SU-DHL-6 (cell line): ENCODE data around the gene AQP5.

Experiments
- H2AFZ ChIP-seq: fragments of 200-600 bp; sonication (generic); 2 replicates; pipeline ENCODE4 v1.6.1; 2014; ENCODE audit warnings: low read depth, mild to moderate bottlenecking, moderate library complexity, mixed read lengths, antibody characterized with exemption, low read length; ENCODE audit not compliant: severe bottlenecking
- H3F3A ChIP-seq: fragments of 200-600 bp; shearing (Covaris generic); 2 replicates; pipeline ENCODE4 v1.6.0; 2016; ENCODE audit warnings: antibody characterized with exemption, mild to moderate bottlenecking; ENCODE audit not compliant: insufficient read depth
- H3K27ac ChIP-seq: fragments of 200-600 bp; sonication (generic); 2 replicates; pipeline ENCODE4 v1.5.1; 2016; ENCODE audit warnings: low read depth, mild to moderate bottlenecking, low read length, moderate library complexity, mixed read lengths
- H3K27me3 ChIP-seq: fragments of 200-600 bp; sonication (generic), shearing (Covaris generic); 2 replicates; pipeline ENCODE4 v1.6.0; 2014; ENCODE audit warnings: mild to moderate bottlenecking, low read length
- H3K36me3 ChIP-seq: fragments of 200-600 bp; sonication (generic); 2 replicates; pipeline ENCODE4 v1.6.1; 2014; ENCODE audit warnings: mild to moderate bottlenecking, low read length, mixed read lengths
- H3K4me2 ChIP-seq: fragments of 300-600, 200-600 bp; shearing (Covaris generic), sonication (generic); 2 replicates; pipeline ENCODE4 v1.6.0; 2014; ENCODE audit warnings: low read length, low read depth, mild to moderate bottlenecking; ENCODE audit not compliant: poor library complexity, severe bottlenecking
- H3K4me3 ChIP-seq: fragments of 200-600 bp; sonication (generic); 2 replicates; pipeline ENCODE4 v1.5.1; 2014; ENCODE audit warnings: antibody characterized with exemption, low read length, mild to moderate bottlenecking, mixed read lengths; ENCODE audit not compliant: insufficient read depth, poor library complexity, severe bottlenecking
- H3K79me2 ChIP-seq: fragments of 200-600 bp; sonication (generic); 2 replicates; pipeline ENCODE4 v1.6.1; 2014; ENCODE audit warnings: mild to moderate bottlenecking, low read length, moderate library complexity; ENCODE audit not compliant: insufficient read depth
- H3K9ac ChIP-seq: fragments of 200-600 bp; sonication (generic); 2 replicates; pipeline ENCODE4 v1.7.0; 2014; ENCODE audit warnings: mild to moderate bottlenecking, low read length
- H3K9me2 ChIP-seq: fragments of 200-600 bp; sonication (generic); replicated peaks from 2 replicates; pipeline ENCODE4 v1.6.1; 2014; ENCODE audit warnings: low read length; ENCODE audit not compliant: insufficient read depth
- H3K9me3 ChIP-seq: fragments of 200-600 bp; sonication (generic); 2 replicates; pipeline ENCODE4 v1.6.1; 2014; ENCODE audit warnings: low read length, mixed read lengths; ENCODE audit not compliant: insufficient read depth
- H4K20me1 ChIP-seq: fragments of 200-600 bp; sonication (generic); 2 replicates; pipeline ENCODE4 v1.6.1; 2014; ENCODE audit warnings: low read depth, mild to moderate bottlenecking, antibody characterized with exemption, low read length, moderate library complexity, mixed read lengths
- CTCF ChIP-seq: fragments of 200-600 bp; sonication (generic); IDR thresholded peaks from one replicate; pipeline ENCODE4 v1.5.1; 2017; ENCODE audit warnings: antibody characterized with exemption, mild to moderate bottlenecking, low read length, moderate library complexity; ENCODE audit not compliant: insufficient read depth, poor library complexity, severe bottlenecking
- EZH2phosphoT487 ChIP-seq: fragments of 200-600 bp; sonication (generic), shearing (Covaris generic); conservative IDR thresholded peaks from 2 replicates; pipeline ENCODE4 v1.6.1; 2018; ENCODE audit warnings: mild to moderate bottlenecking, antibody characterized with exemption, low read length, moderate library complexity, mixed read lengths

The AQP5 gene

GRCh38 chr12:49947593-49948226, 14.0 kb upstream of the AQP5 start:
- H3K27ac ChIP-seq = no peak overlapping the region
- no peaks in the 10 kb centered on the region for H4K20me1 ChIP-seq
- H3K9ac ChIP-seq = no peak overlapping the region
- no peak overlapping the region for H3K4me2 ChIP-seq
- no peaks in the 10 kb centered on the region for H3K27me3 ChIP-seq
- no peaks in the 10 kb centered on the region for H3K36me3 ChIP-seq
- H3K9me3 ChIP-seq = no peaks in the 10 kb centered on the region
- TF ChIP-seq CTCF (no peak), EZH2phosphoT487 (no peak)
- H3K79me2 ChIP-seq = no peaks in the 10 kb centered on the region
- no peaks in the 10 kb centered on the region for H3K9me2 ChIP-seq
- H2AFZ ChIP-seq = no peak overlapping the region
- H3K4me3 ChIP-seq = no peak overlapping the region
- H3F3A ChIP-seq = no peaks in the 10 kb centered on the region

GRCh38 chr12:49948866-49949845, 12.5 kb upstream of the AQP5 start:
- Histone ChIP-seq H3K9ac (no peak overlapping the region), H3K36me3 (no peaks in the 10 kb centered on the region), H3F3A (no peaks in the 10 kb centered on the region), H3K4me3 (no peak overlapping the region), H3K27me3 (no peaks in the 10 kb centered on the region), H4K20me1 (no peaks in the 10 kb centered on the region), H3K9me3 (no peaks in the 10 kb centered on the region), H3K79me2 (no peaks in the 10 kb centered on the region), H2AFZ (no peak overlapping the region), H3K27ac (no peak overlapping the region), H3K9me2 (no peaks in the 10 kb centered on the region), H3K4me2 (no peak overlapping the region)
- TF ChIP-seq EZH2phosphoT487 (no peak), CTCF (no peak)

- Histone ChIP-seq H3K79me2 (no peaks in the 10 kb centered on the region), H3K27me3 (no peaks in the 10 kb centered on the region), H2AFZ (no peak overlapping the region), H3K4me2 (no peak overlapping the region), H3F3A (no peaks in the 10 kb centered on the region), H3K9ac (no peak overlapping the region), H3K4me3 (no peak overlapping the region), H3K9me2 (no peaks in the 10 kb centered on the region), H4K20me1 (no peaks in the 10 kb centered on the region), H3K27ac (no peak overlapping the region), H3K9me3 (no peaks in the 10 kb centered on the region), H3K36me3 (no peaks in the 10 kb centered on the region)
- TF ChIP-seq CTCF (no peak), EZH2phosphoT487 (no peak)
Observed at GRCh38 chr12:49949866-49950265, 11.8 kb upstream of the AQP5 start.
